HG02870 (cell line): ENCODE data around the gene GRB10.
"Not testable (repeated sequence)": the region's sequence is repeated elsewhere in the genome, so short reads cannot be mapped to it uniquely, and the experiment has no call there.

Experiments
- ATAC-seq: cut with Tn5 transposase; IDR thresholded peaks from one replicate; pipeline ENCODE4 v1.9.1; 2021; ENCODE audit warnings: mild to moderate bottlenecking, moderate library complexity; ENCODE audit not compliant: unreplicated experiment

The GRB10 gene

DNA sequence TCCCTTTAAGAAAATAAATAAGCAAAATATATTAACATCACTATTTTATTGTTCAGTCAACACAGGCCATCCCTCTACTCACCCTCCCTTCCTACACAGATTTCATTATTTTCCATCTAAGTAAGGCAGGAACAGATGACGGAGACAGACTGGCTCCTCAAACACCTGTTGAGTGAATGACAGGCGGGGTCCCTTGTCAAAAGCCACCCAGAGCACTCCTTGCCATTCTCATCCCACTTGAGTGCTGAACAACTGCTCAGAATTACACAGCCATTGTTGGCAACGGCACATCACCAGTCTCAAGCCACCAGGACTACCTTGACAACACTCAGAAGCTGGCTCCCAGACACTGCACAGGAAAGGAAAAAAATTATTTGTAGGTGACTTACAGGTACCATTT lies 3.3 kb downstream of the GRB10 start:
- ATAC-seq: no peak

DNA sequence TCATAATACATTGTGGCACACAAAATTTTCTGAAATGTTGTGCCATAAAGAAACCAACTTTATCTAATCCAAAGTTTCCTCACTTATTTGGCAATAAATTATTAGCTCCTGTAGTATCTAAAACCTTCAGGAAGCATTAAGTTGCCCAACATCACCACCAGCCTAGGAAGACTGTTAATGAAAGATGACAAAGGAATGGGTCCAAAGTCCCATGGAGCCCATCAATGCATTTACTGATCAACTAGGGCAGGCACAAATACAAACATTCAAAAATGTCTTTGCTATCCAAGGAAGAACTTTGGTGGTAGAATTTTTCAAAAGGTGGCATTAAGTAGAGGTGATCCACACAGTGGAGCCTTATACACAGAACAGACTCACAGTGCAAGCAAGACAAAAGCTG lies 4.5 kb downstream of the GRB10 start:
- no peak for ATAC-seq

DNA sequence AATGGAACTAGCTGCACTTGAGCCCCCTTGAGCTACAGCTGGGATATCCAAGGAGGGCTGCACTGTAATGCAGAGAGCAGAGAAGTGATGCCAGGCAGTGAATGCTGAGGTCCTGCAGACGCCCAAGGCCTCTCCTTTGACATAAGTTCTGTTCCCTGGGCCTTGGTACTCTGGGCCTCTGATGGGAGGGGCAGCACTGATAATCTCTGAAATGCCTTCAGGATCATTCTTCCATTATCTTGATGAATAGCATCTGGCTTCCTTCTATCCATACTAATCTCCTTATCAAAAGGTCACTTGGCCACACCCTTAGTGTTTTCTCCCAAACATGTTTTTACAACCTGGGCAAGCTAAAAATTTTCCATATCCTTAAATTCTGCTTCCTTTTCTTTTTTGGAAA lies 6.9 kb downstream of the GRB10 start:
- no peak for ATAC-seq

DNA sequence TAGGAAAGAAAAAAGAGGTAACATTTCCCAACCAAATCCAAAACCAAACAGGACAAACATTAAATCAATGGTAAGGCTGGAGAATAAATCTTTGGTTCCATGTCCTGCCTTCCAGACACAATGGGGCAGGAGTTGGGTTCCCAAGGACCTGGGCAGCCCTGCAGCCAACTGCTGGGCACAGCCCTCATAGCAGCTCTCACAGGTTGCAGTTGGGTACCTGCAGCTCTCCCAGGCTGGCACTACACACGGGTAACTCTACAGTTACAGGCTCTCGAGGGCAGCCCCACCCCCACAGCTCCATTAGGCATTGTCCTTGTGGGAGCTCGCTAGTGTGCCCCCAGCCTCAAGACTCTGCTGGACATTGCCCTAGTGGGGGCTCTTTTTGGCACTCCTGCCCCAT lies 7.5 kb downstream of the GRB10 start:
- ATAC-seq: no peak

- ATAC-seq: no peak
Observed at GRCh38 chr7:50774319-50774718, 8.4 kb downstream of the GRB10 start.

- not testable (repeated sequence) for ATAC-seq
Observed at GRCh38 chr7:50773071-50773470, 9.6 kb downstream of the GRB10 start.

- no peak for ATAC-seq
Observed at GRCh38 chr7:50771120-50772002, 11.3 kb downstream of the GRB10 start.

- ATAC-seq: no peak
Observed at GRCh38 chr7:50768485-50769474, 13.9 kb downstream of the GRB10 start.

DNA sequence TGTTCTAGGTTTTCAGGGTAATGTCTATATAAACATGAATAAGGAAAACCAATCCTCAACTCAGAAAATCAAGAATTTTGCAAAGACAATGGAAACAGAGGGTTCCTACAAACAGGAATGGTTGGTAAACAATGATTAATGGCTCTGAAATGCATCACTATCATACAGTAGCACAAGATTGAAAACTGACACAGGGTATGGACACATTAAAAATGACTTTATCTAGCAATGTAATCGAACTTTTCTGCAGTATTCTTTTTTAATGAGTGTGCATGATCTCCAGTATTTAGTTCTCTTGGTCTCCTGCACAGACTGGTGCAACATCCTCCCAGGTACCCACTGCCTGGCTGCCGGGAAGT lies 15.9 kb downstream of the GRB10 start:
- no peak for ATAC-seq

GRCh38 chr7:50766106-50766848 lies 16.4 kb downstream of the GRB10 start:
- no peak for ATAC-seq

DNA sequence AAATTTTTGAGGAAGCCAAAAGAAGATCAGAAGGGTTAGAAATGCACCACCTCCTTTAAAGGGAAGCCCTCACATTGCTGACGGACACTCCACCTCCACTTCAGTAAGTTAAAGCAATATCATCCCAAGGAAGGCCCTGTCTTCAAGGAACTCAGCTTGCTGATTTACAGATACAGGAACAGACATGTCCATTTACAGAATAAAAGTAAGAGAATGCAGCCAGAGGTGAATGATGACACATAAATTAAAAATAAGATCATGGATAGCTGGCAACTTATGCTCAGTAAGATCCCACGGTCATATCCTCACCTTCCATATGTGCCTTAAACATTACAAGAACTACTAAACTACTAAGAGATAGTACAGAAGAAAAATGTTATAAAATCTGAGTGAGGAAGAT lies 20.4 kb downstream of the GRB10 start:
- ATAC-seq: no peak

DNA sequence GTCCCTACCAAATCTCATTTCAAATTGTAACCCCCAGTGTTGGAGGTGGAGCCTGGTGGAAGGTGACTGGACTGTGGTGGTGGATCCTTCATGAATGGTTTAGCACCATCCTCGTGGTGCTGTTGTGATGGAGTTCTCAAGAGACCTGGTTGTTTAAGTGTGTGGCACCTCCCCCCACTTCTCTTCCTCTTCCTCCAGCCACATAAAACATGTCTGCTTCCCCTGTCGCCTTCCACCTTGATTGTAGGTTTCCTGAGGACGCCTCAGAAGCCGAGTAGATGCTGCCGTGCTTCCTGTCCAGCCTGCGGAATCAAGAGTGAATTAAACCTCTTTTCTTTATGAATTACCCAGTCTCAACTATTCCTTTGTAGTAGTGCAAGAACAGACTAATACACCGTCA lies 21.0 kb downstream of the GRB10 start:
- no peak for ATAC-seq

- ATAC-seq: no peak
Observed at GRCh38 chr7:50757703-50758390, 24.8 kb downstream of the GRB10 start.

DNA sequence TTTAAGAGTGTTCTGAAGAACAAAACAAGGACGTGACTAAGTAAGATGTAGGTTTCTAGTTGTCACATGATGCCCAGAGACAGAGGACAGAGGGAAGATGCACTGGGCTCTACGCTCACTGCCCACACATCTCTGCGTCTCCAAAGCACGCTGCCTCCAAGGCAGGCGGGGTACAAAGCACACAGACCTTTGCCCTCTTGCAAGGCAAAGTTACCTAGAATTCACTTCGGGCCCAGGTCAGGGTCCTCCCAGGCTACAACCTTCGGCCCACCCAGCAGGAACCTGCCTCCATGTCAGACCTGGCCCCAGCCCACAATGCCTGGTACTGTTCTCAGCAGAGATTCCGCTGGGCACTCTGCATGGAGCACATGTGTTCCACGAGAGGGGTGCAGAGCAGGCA lies 26.5 kb downstream of the GRB10 start:
- ATAC-seq: no peak

DNA sequence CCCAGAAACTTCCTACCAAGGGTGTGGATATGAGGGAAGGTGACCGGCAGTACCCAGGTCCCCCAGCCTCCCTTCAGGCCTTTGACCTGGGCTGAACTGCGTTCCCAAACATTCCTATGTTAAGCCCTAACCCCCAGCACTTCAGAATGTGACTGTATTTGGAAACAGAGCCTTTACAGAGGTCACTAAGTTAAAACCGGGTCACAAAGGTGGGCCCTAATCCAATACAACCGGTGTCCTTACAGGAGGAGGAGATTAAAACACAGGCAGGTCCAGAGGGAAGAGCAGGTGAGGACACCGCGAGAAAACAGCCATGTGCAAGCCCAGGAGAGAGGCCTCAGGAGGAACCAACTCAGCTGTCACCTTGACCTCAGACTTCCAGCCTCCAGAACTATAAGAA lies 28.0 kb downstream of the GRB10 start:
- ATAC-seq: no peak

- no peak for ATAC-seq
Observed at GRCh38 chr7:50754241-50754640, 28.5 kb downstream of the GRB10 start.

- no peak for ATAC-seq
Observed at GRCh38 chr7:50752422-50752821, 30.3 kb downstream of the GRB10 start.

- no peak for ATAC-seq
Observed at GRCh38 chr7:50751146-50751545, 31.6 kb downstream of the GRB10 start.

GRCh38 chr7:50749896-50750295 lies 32.8 kb downstream of the GRB10 start:
- ATAC-seq: no peak

GRCh38 chr7:50748472-50748871 lies 34.2 kb downstream of the GRB10 start:
- ATAC-seq: no peak

- ATAC-seq: no peak
Observed at GRCh38 chr7:50745835-50746234, 36.9 kb downstream of the GRB10 start.
